Peyer's patch (tissue), 4 donors: Measurements from ENCODE around the gene GNAZ.

Experiments
- POLR2A ChIP-seq, 2 donors: fragments of 450-650 bp; IDR thresholded peaks; one replicate each; pipeline ENCODE4 v1.5.1; 2017; ENCODE audit warnings: antibody characterized with exemption in 2 of 2, mild to moderate bottlenecking in 2 of 2, moderate library complexity in 2 of 2
- TF ChIP-seq, protein P1 (sequence below), 6 experiments: fragments of 450-650 bp in 4 of 6; fragments of 200-600 bp in 2 of 6; sonication (generic) in 1 of 6; IDR thresholded peaks; one replicate each; pipeline ENCODE4 v1.5.1; 2017 to 2019; ENCODE audit warnings: antibody characterized with exemption in 6 of 6, mild to moderate bottlenecking in 3 of 6, moderate library complexity in 1 of 6

DNA sequence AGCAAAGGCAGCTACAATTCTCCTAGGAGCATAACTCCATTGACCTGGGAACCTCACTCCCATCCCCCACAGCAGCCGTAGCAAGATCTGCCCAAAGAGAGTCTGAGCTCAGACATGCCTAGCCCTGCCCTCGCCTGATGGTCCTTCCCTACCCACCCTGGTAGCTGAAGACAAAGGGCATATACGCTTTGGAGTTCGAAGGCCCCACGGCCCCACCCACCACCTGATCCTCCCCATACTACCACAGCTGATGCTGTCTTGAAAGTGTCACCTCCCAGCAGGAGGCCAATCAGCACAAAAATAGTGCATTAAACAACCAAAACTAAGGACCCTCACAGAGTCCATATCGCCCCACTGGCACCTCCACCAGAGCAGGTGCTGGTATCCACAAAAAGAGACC, 22.6 kb upstream of the GNAZ start:
- TF ChIP-seq, protein P1, sequence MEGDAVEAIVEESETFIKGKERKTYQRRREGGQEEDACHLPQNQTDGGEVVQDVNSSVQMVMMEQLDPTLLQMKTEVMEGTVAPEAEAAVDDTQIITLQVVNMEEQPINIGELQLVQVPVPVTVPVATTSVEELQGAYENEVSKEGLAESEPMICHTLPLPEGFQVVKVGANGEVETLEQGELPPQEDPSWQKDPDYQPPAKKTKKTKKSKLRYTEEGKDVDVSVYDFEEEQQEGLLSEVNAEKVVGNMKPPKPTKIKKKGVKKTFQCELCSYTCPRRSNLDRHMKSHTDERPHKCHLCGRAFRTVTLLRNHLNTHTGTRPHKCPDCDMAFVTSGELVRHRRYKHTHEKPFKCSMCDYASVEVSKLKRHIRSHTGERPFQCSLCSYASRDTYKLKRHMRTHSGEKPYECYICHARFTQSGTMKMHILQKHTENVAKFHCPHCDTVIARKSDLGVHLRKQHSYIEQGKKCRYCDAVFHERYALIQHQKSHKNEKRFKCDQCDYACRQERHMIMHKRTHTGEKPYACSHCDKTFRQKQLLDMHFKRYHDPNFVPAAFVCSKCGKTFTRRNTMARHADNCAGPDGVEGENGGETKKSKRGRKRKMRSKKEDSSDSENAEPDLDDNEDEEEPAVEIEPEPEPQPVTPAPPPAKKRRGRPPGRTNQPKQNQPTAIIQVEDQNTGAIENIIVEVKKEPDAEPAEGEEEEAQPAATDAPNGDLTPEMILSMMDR (IDR thresholded peaks at IDR 0.05), result no peak
- TF ChIP-seq POLR2A (IDR thresholded peaks at IDR 0.05), result no peak
